Activated CD4-positive, alpha-beta memory T cell treated with anti-CD3 and anti-CD28 coated beads, Interleukin-2, amount 10 ng/mL, durations not matched to agents 7 days and 5 days (primary cell): ENCODE measurements around the gene CLSTN2. TPM values are rescaled to one million over a fixed set of nuclear protein-coding genes. Genes with fewer than 3 reads are reported as not detected.

Experiments
- CTCF ChIA-PET: fragments of 350-600 bp; sonication (Branson Sonifier 250); formaldehyde crosslinking; loops from one replicate; lab custom pipeline; 2021; ENCODE audit warnings: antibody characterized with exemption, inconsistent platforms; lab: Charles Lee
- POLR2A ChIA-PET: fragments of 350-600 bp; sonication (Branson Sonifier 250); formaldehyde crosslinking; loops from one replicate; lab custom pipeline; 2021; ENCODE audit warnings: antibody characterized with exemption; lab: Charles Lee
- DNase-seq: peaks from one replicate; pipeline ENCODE4 v3.0.0-alpha.2; 2020
- H3K27ac Mint-ChIP-seq: one replicate; pipeline ENCODE4 v1.8.0; 2021; ENCODE audit warnings: mild to moderate bottlenecking, mixed read lengths
- H3K27me3 Mint-ChIP-seq: one replicate; pipeline ENCODE4 v1.8.0; 2021; ENCODE audit warnings: mixed read lengths
- H3K36me3 Mint-ChIP-seq: one replicate; pipeline ENCODE4 v1.8.0; 2021; ENCODE audit warnings: low read depth, mixed read lengths
- H3K4me1 Mint-ChIP-seq: one replicate; pipeline ENCODE4 v1.8.0; 2021; ENCODE audit warnings: mixed read lengths
- H3K4me3 Mint-ChIP-seq: one replicate; pipeline ENCODE4 v1.8.0; 2021; ENCODE audit warnings: mild to moderate bottlenecking, mixed read lengths
- H3K9me3 Mint-ChIP-seq: one replicate; pipeline ENCODE4 v1.8.0; 2021; ENCODE audit warnings: mixed read lengths
- total RNA-seq, 2 experiments: library from RNA; stranded (reverse); gene quantifications; one replicate each; pipeline ENCODE4 v1.2.3, GENCODE V29; 2021

The CLSTN2 gene
- total RNA-seq, 2 experiments from 2014 or later: not detected

DNA sequence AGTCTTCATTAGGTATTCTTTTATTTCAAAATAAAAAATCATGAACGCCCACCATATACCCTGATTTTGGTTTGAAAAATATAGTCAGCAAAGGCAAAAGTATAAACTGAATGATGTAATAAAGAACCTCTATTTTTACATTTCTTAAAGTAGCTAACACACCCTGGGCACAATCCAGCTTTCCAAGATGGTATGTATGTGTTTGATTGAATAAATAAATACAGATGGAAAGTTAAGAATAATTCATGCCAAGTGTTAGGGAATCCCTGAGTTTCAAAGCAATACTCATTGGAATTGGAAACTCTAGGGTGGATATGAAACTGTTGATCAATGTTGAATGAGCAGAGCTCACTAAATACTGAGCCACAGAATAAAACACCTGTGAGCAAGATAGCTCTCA, 679.0 kb downstream of the CLSTN2 start:
- ChIA-PET POLR2A (no interaction called here), CTCF (no interaction called here)
- Mint-ChIP-seq H3K36me3 (no peaks in the 10 kb centered on the region), H3K4me3 (no peak overlapping the region), H3K9me3 (no peaks in the 10 kb centered on the region), H3K27ac (no peak overlapping the region), H3K4me1 (no peaks in the 10 kb centered on the region), H3K27me3 (no peaks in the 10 kb centered on the region)
- no peak for DNase-seq

DNA sequence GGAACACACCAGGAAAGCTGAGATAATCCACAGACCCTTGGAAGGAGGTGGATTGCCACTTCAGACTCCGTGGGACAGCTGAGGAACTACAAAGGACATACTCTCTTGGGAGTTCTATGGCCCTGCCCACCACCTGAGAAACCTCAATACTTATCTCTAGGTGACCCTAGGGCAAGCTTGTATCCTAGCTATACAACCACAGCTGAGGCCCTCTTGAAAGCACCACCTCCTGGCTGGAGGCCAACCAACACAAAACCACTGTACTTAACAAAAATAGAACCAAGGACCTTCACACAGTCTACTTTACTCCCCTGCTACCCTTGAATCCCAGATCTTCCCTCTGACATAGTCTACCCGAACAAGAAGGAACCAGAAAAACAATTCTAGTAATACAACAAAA, 682.1 kb downstream of the CLSTN2 start:
- ChIA-PET CTCF (no interaction called here), POLR2A (no interaction called here)
- no peak overlapping the region for H3K4me3 Mint-ChIP-seq
- no peaks in the 10 kb centered on the region for H3K9me3 Mint-ChIP-seq
- no peak overlapping the region for H3K27ac Mint-ChIP-seq
- no peaks in the 10 kb centered on the region for H3K36me3 Mint-ChIP-seq
- no peaks in the 10 kb centered on the region for H3K4me1 Mint-ChIP-seq
- H3K27me3 Mint-ChIP-seq: no peaks in the 10 kb centered on the region
- DNase-seq: no peak

DNA sequence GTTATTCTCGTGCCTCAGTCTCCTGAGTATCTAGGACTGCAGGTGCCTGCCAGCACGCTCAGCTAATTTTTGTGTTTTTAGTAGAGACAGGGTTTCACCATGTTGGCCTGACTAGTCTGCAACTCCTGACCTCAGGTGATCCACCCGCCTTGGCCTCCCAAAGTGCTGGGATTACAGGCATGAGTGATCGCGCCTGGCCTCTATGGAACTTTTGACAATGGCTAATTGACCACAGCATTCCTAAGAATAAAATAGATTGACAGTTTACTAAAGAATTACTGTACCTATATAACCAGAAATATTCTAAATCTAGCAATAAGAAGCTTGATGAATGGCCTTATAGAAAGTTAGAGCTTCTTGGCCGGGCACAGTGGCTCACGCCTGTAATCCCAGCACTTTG, 691.9 kb downstream of the CLSTN2 start:
- no peak for DNase-seq
- H3K9me3 Mint-ChIP-seq: no peaks in the 10 kb centered on the region
- POLR2A ChIA-PET: no interaction called here
- no peak overlapping the region for H3K4me3 Mint-ChIP-seq
- no peak overlapping the region for H3K27ac Mint-ChIP-seq
- no peaks in the 10 kb centered on the region for H3K36me3 Mint-ChIP-seq
- H3K4me1 Mint-ChIP-seq: no peaks in the 10 kb centered on the region
- CTCF ChIA-PET: no interaction called here
- H3K27me3 Mint-ChIP-seq: no peaks in the 10 kb centered on the region
